ENCODE data around the gene CHN1. TPM values are rescaled to one million over a fixed set of nuclear protein-coding genes. Genes with fewer than 3 reads are reported as not detected.

CHN1 gene
- polyA plus RNA-seq, 4 donors = 2.0 to 7.8 (median 5.1) TPM

DNA sequence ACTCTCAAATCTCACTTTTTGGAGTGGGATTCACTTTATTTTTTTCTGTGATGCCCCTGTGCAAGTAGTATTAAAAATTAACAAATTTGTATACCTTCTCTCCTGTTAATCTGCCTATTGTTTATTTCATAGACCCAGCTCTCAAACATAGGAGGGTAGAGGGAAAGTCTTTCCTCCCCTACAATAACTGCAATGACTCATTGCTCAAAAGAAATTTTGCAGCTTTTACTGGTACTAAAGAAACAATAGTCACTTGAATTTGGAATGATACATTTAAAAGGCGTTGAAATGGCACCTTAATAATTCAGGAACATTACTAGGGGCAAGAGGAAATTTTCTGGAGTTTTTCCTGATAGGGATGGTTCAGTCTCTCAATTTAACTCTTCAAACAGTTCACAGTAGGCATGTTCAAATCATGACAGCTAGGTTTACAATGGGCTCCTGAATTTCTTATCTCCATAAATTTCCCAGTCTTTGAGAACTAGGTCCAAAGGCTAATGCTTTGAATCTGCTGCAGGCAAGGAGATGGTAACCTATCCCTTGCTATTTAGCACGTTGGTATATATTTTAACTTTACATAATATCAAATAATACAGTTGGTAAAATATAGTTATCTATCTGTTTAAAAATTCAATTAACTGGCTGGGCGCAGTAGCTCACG is 88.8 kb downstream of the CHN1 start:
- FAIRE-seq (no peak), DNase-seq (peak; percentile 8 to 17)
- no peak overlapping the region for H3K4me3 ChIP-seq (ENCODE audit: low read depth in 1 of 3, low read length in 3 of 3)

DNA sequence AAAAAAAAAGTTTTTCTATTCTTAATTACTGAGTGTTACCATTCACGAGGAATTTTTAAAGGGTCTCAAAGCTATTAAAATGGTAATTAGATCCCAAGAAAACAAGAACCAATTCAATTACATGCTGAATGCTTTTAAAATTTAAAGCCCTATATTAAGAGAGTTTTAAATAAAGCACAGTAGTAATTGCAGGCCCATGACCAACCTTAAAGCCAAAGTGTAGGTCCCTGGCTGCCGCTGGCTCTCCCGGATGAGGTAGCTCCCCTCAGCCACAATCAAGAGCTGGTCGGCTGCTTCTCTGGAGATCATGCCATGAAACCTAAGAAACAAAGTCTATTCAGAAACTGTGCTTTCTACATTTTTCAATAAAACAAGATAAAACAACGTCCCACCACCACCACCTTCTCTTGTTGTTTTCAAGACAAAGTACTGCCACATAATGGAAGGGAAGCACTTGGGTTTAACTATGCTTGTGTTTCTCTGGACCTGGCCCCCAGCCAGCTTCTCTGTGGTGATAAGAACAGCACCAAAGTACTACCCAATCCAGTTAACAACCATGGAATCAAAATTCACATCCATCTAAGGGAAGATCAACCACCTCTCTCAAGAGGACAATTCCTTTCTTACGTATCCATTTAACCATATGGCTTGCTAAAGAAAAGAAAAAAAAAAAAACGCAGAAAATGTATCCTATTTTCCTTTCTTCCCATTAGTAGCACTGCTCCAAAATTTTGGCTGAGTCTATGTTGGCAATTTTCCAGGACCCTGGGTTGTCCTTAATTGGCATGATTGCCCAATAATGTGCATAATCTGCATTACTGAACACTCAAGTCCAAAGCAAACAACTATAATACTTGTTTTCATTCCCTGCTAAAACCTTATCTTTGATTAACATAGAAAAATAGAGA is 90.1 kb downstream of the CHN1 start:
- no peaks in the 10 kb centered on the region for H3K36me3 ChIP-seq (ENCODE audit: control insufficient read depth in 3 of 3, insufficient read depth in 2 of 3, low read depth in 1 of 3, low read length in 3 of 3)
- no peak overlapping the region for H3K4me3 ChIP-seq (ENCODE audit: low read depth in 1 of 3, low read length in 3 of 3)
- no peaks in the 10 kb centered on the region for H3K4me1 ChIP-seq (ENCODE audit: control insufficient read depth in 3 of 3, insufficient read depth in 2 of 3, low read depth in 1 of 3, low read length in 2 of 3)
- 89 to 91% (median 91%) methylated on average over 7 of the region's 7 CpGs for WGBS, 3 donors
- no peak for FAIRE-seq
- H3K27me3 ChIP-seq (ENCODE audit: control insufficient read depth in 3 of 3, insufficient read depth in 3 of 3, low read length in 3 of 3) = no peaks in the 10 kb centered on the region
- H3K9me3 ChIP-seq (ENCODE audit: control insufficient read depth in 2 of 2, insufficient read depth in 1 of 2, low read depth in 1 of 2, low read length in 1 of 2) = no peaks in the 10 kb centered on the region
- DNase-seq = no peak
- H3K27ac ChIP-seq (ENCODE audit: low read depth in 1 of 3, low read length in 2 of 3) = no peak overlapping the region

More for the DNA sequence above, 88.8 kb downstream of the CHN1 start:
- no peaks in the 10 kb centered on the region for H3K27me3 ChIP-seq (ENCODE audit: control insufficient read depth in 3 of 3, insufficient read depth in 3 of 3, low read length in 3 of 3)
- no peaks in the 10 kb centered on the region for H3K36me3 ChIP-seq (ENCODE audit: control insufficient read depth in 3 of 3, insufficient read depth in 2 of 3, low read depth in 1 of 3, low read length in 3 of 3)
- 47 to 79% (median 57%) methylated on average over 4 of the region's 4 CpGs for WGBS, 3 donors
- no peaks in the 10 kb centered on the region for H3K4me1 ChIP-seq (ENCODE audit: control insufficient read depth in 3 of 3, insufficient read depth in 2 of 3, low read depth in 1 of 3, low read length in 2 of 3)
- no peak overlapping the region for H3K27ac ChIP-seq (ENCODE audit: low read depth in 1 of 3, low read length in 2 of 3)
- H3K9me3 ChIP-seq (ENCODE audit: control insufficient read depth in 2 of 2, insufficient read depth in 1 of 2, low read depth in 1 of 2, low read length in 1 of 2) = no peaks in the 10 kb centered on the region

- no peak for DNase-seq
- FAIRE-seq = no peak
- Histone ChIP-seq H3K27me3 (ENCODE audit: control insufficient read depth in 3 of 3, insufficient read depth in 3 of 3, low read length in 3 of 3) (no peaks in the 10 kb centered on the region), H3K36me3 (ENCODE audit: control insufficient read depth in 3 of 3, insufficient read depth in 2 of 3, low read depth in 1 of 3, low read length in 3 of 3) (no peaks in the 10 kb centered on the region), H3K4me3 (ENCODE audit: low read depth in 1 of 3, low read length in 3 of 3) (no peak overlapping the region), H3K27ac (ENCODE audit: low read depth in 1 of 3, low read length in 2 of 3) (no peak overlapping the region), H3K4me1 (ENCODE audit: control insufficient read depth in 3 of 3, insufficient read depth in 2 of 3, low read depth in 1 of 3, low read length in 2 of 3) (no peaks in the 10 kb centered on the region), H3K9me3 (ENCODE audit: control insufficient read depth in 2 of 2, insufficient read depth in 1 of 2, low read depth in 1 of 2, low read length in 1 of 2) (no peaks in the 10 kb centered on the region)
- 93 to 95% (median 94%) methylated on average over 3 of the region's 3 CpGs for WGBS, 3 donors
Measured at GRCh38 chr2:174908284-174908683, 96.9 kb downstream of the CHN1 start.

- Histone ChIP-seq H3K4me1 (ENCODE audit: control insufficient read depth in 3 of 3, insufficient read depth in 2 of 3, low read depth in 1 of 3, low read length in 2 of 3) (no peaks in the 10 kb centered on the region), H3K9me3 (ENCODE audit: control insufficient read depth in 2 of 2, insufficient read depth in 1 of 2, low read depth in 1 of 2, low read length in 1 of 2) (no peaks in the 10 kb centered on the region), H3K4me3 (ENCODE audit: low read depth in 1 of 3, low read length in 3 of 3) (no peak overlapping the region), H3K36me3 (ENCODE audit: control insufficient read depth in 3 of 3, insufficient read depth in 2 of 3, low read depth in 1 of 3, low read length in 3 of 3) (no peaks in the 10 kb centered on the region), H3K27ac (ENCODE audit: low read depth in 1 of 3, low read length in 2 of 3) (no peak overlapping the region), H3K27me3 (ENCODE audit: control insufficient read depth in 3 of 3, insufficient read depth in 3 of 3, low read length in 3 of 3) (no peaks in the 10 kb centered on the region)
- no peak for DNase-seq
- no peak for FAIRE-seq
- 44 to 71% (median 44%) methylated on average over 1 of the region's 1 CpG for WGBS, 3 donors
Measured at GRCh38 chr2:174903264-174903556, 102.0 kb downstream of the CHN1 start.

DNA sequence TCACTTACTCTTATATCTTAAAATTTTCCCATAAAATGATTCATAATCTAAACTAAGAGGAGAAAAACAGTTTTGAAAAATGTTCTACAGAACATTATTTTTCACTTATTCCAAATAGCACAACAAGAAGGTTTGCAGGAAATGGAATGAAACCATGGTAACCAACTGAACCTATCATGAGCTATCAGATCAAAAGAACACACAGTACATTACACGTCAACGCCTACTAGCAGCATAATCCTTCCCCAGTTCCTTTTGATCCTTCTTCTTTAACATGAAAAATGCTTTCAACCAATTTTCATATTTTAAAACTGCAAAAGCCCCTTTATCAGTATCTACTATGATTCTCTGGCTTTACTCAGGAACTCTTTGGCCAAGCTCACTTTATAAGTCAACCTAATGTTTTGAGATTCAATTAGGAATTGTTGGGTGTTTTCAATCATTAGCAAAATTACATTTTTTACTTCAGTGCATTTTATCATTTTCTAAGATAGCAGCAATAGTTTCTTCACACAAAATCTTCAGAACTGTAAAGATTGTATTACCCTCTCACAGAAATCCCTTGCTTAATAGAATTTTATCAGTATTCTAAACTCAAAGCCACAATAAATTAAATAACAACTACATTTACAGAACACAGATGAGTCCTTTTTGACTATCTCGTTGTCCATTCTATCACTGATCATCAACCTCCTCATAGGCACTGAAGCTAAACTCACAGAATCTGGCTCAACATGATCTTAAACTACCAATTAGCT is 102.5 kb downstream of the CHN1 start:
- FAIRE-seq = no peak
- H3K27ac ChIP-seq (ENCODE audit: low read depth in 1 of 3, low read length in 2 of 3) = no peak overlapping the region
- no peaks in the 10 kb centered on the region for H3K9me3 ChIP-seq (ENCODE audit: control insufficient read depth in 2 of 2, insufficient read depth in 1 of 2, low read depth in 1 of 2, low read length in 1 of 2)
- 59 to 62% (median 60%) methylated on average over 3 of the region's 3 CpGs for WGBS, 3 donors
- no peak overlapping the region for H3K4me3 ChIP-seq (ENCODE audit: low read depth in 1 of 3, low read length in 3 of 3)
- H3K27me3 ChIP-seq (ENCODE audit: control insufficient read depth in 3 of 3, insufficient read depth in 3 of 3, low read length in 3 of 3) = no peaks in the 10 kb centered on the region
- no peak for DNase-seq
- H3K36me3 ChIP-seq (ENCODE audit: control insufficient read depth in 3 of 3, insufficient read depth in 2 of 3, low read depth in 1 of 3, low read length in 3 of 3) = no peaks in the 10 kb centered on the region
- H3K4me1 ChIP-seq (ENCODE audit: control insufficient read depth in 3 of 3, insufficient read depth in 2 of 3, low read depth in 1 of 3, low read length in 2 of 3) = no peaks in the 10 kb centered on the region

DNA sequence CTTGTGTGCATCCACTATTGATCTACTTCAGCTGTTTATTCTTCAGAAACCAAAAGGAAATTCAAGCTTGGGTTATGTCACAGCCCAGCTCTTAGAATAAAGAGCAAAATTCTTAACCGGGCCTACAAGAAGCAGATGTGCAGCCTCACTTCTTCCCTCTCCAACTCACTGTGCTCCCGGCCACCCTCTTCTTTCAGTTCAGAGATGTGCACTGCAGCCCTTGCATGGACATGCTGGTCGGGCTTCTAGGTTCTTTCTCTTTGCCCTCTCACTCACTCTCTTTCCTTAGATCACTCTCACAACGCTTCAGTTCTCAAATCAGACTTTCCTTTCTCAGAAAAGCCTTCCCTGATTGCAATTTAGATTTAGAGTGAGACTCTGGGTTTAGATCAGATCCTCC is 104.1 kb downstream of the CHN1 start:
- no peak for FAIRE-seq

DNA sequence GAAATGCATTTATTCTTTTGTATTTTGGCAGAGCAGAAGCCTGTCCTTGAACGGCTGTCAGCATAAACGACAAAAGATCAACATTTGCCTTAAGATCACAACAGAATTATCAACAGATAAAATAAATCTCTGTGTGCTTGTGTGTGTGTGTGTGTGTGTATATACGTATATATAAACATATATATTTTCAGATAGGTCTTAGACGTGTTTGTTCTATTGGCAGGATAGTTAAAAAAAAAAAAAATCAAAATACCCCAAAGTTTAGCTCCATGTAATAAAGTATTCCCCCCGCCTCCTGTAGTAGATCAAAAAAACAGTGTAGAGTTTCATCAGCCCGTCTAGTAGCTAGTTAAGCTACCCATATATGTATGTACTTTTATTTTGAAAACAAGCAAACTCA is 107.9 kb downstream of the CHN1 start:
- DNase-seq (no peak), FAIRE-seq (no peak)
- no peaks in the 10 kb centered on the region for H3K36me3 ChIP-seq (ENCODE audit: control insufficient read depth in 3 of 3, insufficient read depth in 2 of 3, low read depth in 1 of 3, low read length in 3 of 3)
- no peaks in the 10 kb centered on the region for H3K9me3 ChIP-seq (ENCODE audit: control insufficient read depth in 2 of 2, insufficient read depth in 1 of 2, low read depth in 1 of 2, low read length in 1 of 2)
- H3K4me1 ChIP-seq (ENCODE audit: control insufficient read depth in 3 of 3, insufficient read depth in 2 of 3, low read depth in 1 of 3, low read length in 2 of 3) = no peaks in the 10 kb centered on the region
- no peak overlapping the region for H3K27ac ChIP-seq (ENCODE audit: low read depth in 1 of 3, low read length in 2 of 3)
- H3K4me3 ChIP-seq (ENCODE audit: low read depth in 1 of 3, low read length in 3 of 3) = no peak overlapping the region
- no peaks in the 10 kb centered on the region for H3K27me3 ChIP-seq (ENCODE audit: control insufficient read depth in 3 of 3, insufficient read depth in 3 of 3, low read length in 3 of 3)
- WGBS, 3 donors = 60 to 73% (median 65%) methylated on average over 6 of the region's 6 CpGs

More for the DNA sequence above, 104.1 kb downstream of the CHN1 start:
- Histone ChIP-seq H3K36me3 (ENCODE audit: control insufficient read depth in 3 of 3, insufficient read depth in 2 of 3, low read depth in 1 of 3, low read length in 3 of 3) (no peaks in the 10 kb centered on the region), H3K4me1 (ENCODE audit: control insufficient read depth in 3 of 3, insufficient read depth in 2 of 3, low read depth in 1 of 3, low read length in 2 of 3) (no peaks in the 10 kb centered on the region), H3K27ac (ENCODE audit: low read depth in 1 of 3, low read length in 2 of 3) (no peak overlapping the region), H3K27me3 (ENCODE audit: control insufficient read depth in 3 of 3, insufficient read depth in 3 of 3, low read length in 3 of 3) (no peaks in the 10 kb centered on the region), H3K9me3 (ENCODE audit: control insufficient read depth in 2 of 2, insufficient read depth in 1 of 2, low read depth in 1 of 2, low read length in 1 of 2) (no peaks in the 10 kb centered on the region), H3K4me3 (ENCODE audit: low read depth in 1 of 3, low read length in 3 of 3) (no peak overlapping the region)
- DNase-seq = no peak
- WGBS, 3 donors = 58 to 69% (median 60%) methylated on average over 4 of the region's 4 CpGs

DNA sequence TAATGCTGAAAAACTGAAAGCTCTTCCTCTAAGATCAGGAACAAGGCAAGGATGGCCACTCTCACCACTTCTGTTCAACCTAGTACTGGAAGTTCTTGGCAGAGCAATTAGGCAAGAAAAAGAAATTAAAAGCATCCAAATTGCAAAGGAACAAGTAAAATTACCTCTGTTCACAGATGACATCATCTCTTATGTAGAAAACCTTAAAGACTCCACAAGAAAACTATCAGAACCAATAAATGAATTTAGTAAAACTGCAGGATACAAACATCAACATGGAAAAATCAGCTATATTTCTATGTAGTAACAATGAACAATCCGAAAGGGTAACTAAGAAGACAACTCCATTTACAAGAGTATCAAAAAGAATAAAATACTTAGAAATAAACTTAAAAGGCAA is 112.2 kb downstream of the CHN1 start:
- WGBS, 3 donors = 84 to 96% (median 96%) methylated on average over 1 of the region's 1 CpG

More for the DNA sequence above, 112.2 kb downstream of the CHN1 start:
- no peaks in the 10 kb centered on the region for H3K4me1 ChIP-seq (ENCODE audit: control insufficient read depth in 3 of 3, insufficient read depth in 2 of 3, low read depth in 1 of 3, low read length in 2 of 3)
- H3K27ac ChIP-seq (ENCODE audit: low read depth in 1 of 3, low read length in 2 of 3) = no peak overlapping the region
- DNase-seq (no peak), FAIRE-seq (no peak)
- no peaks in the 10 kb centered on the region for H3K27me3 ChIP-seq (ENCODE audit: control insufficient read depth in 3 of 3, insufficient read depth in 3 of 3, low read length in 3 of 3)
- no peaks in the 10 kb centered on the region for H3K36me3 ChIP-seq (ENCODE audit: control insufficient read depth in 3 of 3, insufficient read depth in 2 of 3, low read depth in 1 of 3, low read length in 3 of 3)
- H3K9me3 ChIP-seq (ENCODE audit: control insufficient read depth in 2 of 2, insufficient read depth in 1 of 2, low read depth in 1 of 2, low read length in 1 of 2) = no peaks in the 10 kb centered on the region
- H3K4me3 ChIP-seq (ENCODE audit: low read depth in 1 of 3, low read length in 3 of 3) = no peak overlapping the region
